G401 (cell line): ENCODE measurements around the gene KCTD17. TPM values are rescaled to one million over a fixed set of nuclear protein-coding genes. Genes with fewer than 3 reads are reported as not detected.
A peak's percentile ranks its signal among the peaks of the same experiment; 100 is the strongest.

Experiments
- DNase-seq: peaks from one replicate; pipeline ENCODE4 v3.0.0-alpha.2; 2015; ENCODE audit warnings: low spot score
- in situ Hi-C: cut with HindIII; loops from 2 replicates; pipeline ENCODE4 v1.10.0; 2016; ENCODE audit warnings: low sequenced_read_pairs, mixed read lengths
- total RNA-seq: library from RNA; depleted of rRNA; stranded (reverse); fragments of >200 nt; shearing (Covaris generic); gene quantifications from 2 replicates; pipeline ENCODE4 v1.2.3, GENCODE V29; 2014

KCTD17 gene
- total RNA-seq, 1 experiment from 2014 or later: 24.9 TPM

- peak; percentile 34 for DNase-seq
- in situ Hi-C loops: no loop called here
Measured at GRCh38 chr22:37019309-37020191, 32.0 kb upstream of the KCTD17 start, which contains the start of the genes MPST and TST. TSS of gene MPST (plus strand) at chr22:37019742. CDS start at chr22:37019837, 95 bp downstream. TSS of gene TST (minus strand) at chr22:37019447. CDS start at chr22:37018732, 715 bp downstream.

DNA sequence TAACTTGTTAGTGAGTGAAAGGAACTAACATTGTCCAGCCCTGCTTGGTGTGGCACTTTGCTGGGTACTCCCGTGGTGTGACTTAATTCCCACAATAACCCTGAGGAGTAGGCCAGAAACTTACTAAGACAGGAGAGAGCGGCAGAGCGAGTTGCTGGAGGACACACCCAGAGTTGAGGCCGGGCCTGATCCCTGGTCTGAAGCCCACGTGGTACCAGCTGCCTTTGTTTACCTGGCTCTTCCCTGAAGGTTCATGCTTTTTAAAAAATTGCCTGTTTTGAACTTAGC, 31.4 kb upstream of the KCTD17 start:
- in situ Hi-C loops: no loop called here
- no peak for DNase-seq

GRCh38 chr22:37021041-37021440, 30.5 kb upstream of the KCTD17 start:
- in situ Hi-C loops: no loop called here

DNA sequence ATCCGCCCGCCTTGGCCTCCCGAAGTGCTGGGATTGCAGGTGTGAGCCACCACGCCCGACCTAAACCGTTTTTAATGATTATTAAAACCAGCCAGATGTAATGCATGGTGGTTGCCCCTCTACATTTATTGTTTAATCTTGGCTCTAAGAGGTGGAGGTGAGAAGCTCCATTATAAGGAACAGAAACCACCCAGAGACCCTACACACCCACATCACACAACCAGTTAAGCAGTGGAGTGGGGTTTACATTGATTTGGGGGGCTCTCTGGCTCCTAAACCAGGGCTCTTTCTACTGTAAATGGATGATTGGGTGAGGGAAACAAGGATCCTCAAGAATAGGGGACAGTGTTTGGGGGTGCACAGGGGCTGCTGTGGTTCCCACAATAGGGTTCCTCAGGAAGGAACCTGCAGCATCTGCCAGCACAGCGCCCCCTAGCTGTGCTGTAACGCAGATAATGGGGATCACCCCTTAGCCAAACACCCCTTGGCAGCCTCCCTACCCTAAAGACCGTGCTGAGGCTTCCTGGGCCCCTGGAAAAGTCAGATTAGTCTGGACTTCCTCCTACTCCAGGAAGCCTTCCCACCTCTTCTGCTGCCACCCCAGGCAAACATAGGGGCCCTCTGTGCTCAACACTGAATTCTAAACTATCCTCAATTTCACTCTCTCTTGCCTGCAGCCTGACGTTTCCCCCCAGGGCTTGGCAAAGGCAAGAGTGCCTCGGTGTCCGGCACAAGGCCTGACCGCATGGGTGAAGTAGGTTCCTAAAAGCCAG, 29.6 kb upstream of the KCTD17 start:
- peak; percentile 15 for DNase-seq
- in situ Hi-C loops: no loop called here

More at GRCh38 chr22:37021041-37021440, 30.5 kb upstream of the KCTD17 start:
- DNase-seq: no peak

- no peak for DNase-seq
- in situ Hi-C loops: no loop called here
Measured at GRCh38 chr22:37022483-37023337, 28.8 kb upstream of the KCTD17 start.

- in situ Hi-C loops: no loop called here
- DNase-seq: no peak
Measured at GRCh38 chr22:37023743-37024338, 27.7 kb upstream of the KCTD17 start.

- in situ Hi-C loops: no loop called here
- no peak for DNase-seq
Measured at GRCh38 chr22:37024339-37025157, 27.0 kb upstream of the KCTD17 start.

- DNase-seq: no peak
- in situ Hi-C loops: no loop called here
Measured at GRCh38 chr22:37025500-37026070, 26.0 kb upstream of the KCTD17 start.

GRCh38 chr22:37026325-37026724, 25.2 kb upstream of the KCTD17 start:
- no peak for DNase-seq
- in situ Hi-C loops: no loop called here

GRCh38 chr22:37027556-37027955, 24.0 kb upstream of the KCTD17 start:
- DNase-seq: no peak
- in situ Hi-C loops: no loop called here

DNA sequence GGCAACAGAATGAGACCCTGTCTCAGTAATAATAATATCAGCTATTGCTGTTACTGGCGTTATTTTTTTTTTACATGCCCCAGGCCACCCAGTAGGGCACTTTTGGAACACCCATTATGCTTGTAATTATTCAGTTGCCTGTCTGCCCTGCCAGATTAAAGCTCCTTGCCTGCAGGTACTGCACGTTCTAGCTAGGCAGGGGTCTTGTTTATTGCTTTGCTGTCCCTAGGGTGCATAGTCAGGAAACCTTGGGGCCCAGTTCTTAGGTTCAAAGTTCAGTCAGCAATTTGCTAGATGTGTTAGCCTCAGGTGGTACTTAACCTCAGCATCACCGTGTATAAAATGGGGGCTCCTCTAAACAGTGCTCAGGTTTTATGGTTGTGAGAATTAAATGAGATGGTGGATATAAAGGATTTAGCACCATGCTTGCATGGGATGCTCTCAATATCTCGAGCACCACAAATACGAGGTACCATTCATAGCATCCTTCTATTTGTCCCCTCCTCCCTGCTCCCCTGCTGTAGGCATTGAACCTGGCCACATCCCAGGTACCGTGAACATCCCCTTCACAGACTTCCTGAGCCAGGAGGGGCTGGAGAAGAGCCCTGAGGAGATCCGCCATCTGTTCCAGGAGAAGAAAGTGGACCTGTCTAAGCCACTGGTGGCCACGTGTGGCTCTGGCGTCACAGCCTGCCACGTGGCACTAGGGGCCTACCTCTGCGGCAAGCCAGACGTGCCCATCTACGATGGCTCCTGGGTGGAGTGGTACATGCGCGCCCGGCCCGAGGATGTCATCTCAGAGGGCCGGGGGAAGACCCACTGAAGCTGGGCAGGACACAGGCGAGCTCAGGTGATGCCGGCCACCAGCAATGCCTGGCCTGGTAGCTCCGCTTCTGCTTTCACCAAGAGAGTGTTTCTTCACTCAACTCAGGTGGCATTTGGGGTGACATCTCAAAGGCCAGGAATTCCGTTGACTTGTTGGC, 22.6 kb upstream of the KCTD17 start:
- DNase-seq: no peak
- in situ Hi-C loops: no loop called here

DNA sequence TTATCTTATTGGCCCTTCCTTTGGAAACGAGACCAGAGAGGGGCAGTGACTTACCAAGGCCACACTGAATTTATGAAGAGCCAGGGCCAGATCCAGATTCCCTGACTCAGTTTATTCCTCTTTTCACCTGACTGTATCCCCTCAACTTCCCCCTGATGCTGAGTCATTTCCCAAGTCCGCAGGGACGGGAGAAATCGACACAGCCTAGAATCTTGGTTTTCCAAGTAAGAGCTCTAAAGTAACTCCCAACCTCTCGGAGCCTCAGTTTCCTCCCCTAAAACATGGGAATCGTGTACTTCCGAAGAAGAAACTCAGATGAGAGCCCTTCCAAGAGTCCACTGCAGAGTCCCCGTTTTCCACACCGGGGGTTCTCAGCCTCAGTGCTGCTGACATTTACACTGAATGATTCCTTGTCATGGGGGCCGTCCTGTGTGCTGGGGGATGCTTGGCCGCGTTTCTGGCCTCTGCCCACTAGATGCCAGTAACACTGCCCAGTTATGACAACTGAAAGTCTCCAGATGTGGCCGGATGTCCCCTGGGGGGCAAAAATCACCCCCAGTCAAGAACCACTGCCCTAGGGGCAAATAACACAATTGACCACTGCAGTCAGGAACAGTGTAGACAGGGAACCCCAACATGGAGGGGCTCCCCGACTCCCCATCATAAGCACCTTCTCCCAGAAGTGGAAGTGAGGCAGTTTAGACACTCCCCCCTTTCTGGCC, 20.8 kb upstream of the KCTD17 start:
- no peak for DNase-seq
- in situ Hi-C loops: no loop called here

GRCh38 chr22:37032134-37032534, 19.4 kb upstream of the KCTD17 start:
- in situ Hi-C loops: no loop called here

GRCh38 chr22:37032535-37033460, 18.7 kb upstream of the KCTD17 start:
- in situ Hi-C loops: no loop called here

More at GRCh38 chr22:37032134-37032534, 19.4 kb upstream of the KCTD17 start:
- no peak for DNase-seq

More at GRCh38 chr22:37032535-37033460, 18.7 kb upstream of the KCTD17 start:
- DNase-seq: no peak
